MM.1S (cell line): ENCODE results near the gene PRKCD.

ENCODE experiments used
- CTCF ChIP-seq: fragments of 300-600 bp; sonication (generic); IDR thresholded peaks from 2 replicates; pipeline ENCODE4 v1.5.1; 2016; ENCODE audit warnings: antibody characterized with exemption, low read length, mixed read lengths
- EZH2phosphoT487 ChIP-seq: fragments of 300-600 bp; sonication (generic); IDR thresholded peaks from 2 replicates; pipeline ENCODE4 v1.6.1; 2018; ENCODE audit warnings: antibody characterized with exemption, low read length

GRCh38 chr3:53171827-53172505 is 11.0 kb downstream of the PRKCD start:
- no peak for TF ChIP-seq CTCF
- TF ChIP-seq EZH2phosphoT487: no peak
